Erythroblast (primary cell): ENCODE data around the gene ADCYAP1.

Source experiments
- GATA1 ChIP-seq: IDR thresholded peaks from 2 replicates; pipeline ENCODE4 v1.6.1; 2011; ENCODE audit warnings: low read depth, mild to moderate bottlenecking, control low read depth, low read length, moderate library complexity
- POLR2A ChIP-seq: IDR thresholded peaks from 2 replicates; pipeline ENCODE4 v1.6.1; 2011; ENCODE audit warnings: mild to moderate bottlenecking, low read length

GRCh38 chr18:941331-941730 lies 36.7 kb downstream of the ADCYAP1 start:
- TF ChIP-seq POLR2A (no peak), GATA1 (no peak)
